Measurements from ENCODE around the gene C1R.

- TF ChIP-seq TEAD4 (IDR thresholded peaks at IDR 0.05; ENCODE audit: borderline replicate concordance, insufficient read depth) (no peak), SIN3A (IDR thresholded peaks at IDR 0.05; ENCODE audit: borderline replicate concordance, low read depth, low read length) (no peak), MXI1 (IDR thresholded peaks at IDR 0.05; ENCODE audit: low read depth, low read length) (no peak), SMC3 (IDR thresholded peaks at IDR 0.05; ENCODE audit: low read depth, low read length) (no peak), TAF1 (IDR thresholded peaks at IDR 0.05; ENCODE audit: borderline replicate concordance, low read depth, low read length) (no peak)
- TF ChIP-seq, protein P1, sequence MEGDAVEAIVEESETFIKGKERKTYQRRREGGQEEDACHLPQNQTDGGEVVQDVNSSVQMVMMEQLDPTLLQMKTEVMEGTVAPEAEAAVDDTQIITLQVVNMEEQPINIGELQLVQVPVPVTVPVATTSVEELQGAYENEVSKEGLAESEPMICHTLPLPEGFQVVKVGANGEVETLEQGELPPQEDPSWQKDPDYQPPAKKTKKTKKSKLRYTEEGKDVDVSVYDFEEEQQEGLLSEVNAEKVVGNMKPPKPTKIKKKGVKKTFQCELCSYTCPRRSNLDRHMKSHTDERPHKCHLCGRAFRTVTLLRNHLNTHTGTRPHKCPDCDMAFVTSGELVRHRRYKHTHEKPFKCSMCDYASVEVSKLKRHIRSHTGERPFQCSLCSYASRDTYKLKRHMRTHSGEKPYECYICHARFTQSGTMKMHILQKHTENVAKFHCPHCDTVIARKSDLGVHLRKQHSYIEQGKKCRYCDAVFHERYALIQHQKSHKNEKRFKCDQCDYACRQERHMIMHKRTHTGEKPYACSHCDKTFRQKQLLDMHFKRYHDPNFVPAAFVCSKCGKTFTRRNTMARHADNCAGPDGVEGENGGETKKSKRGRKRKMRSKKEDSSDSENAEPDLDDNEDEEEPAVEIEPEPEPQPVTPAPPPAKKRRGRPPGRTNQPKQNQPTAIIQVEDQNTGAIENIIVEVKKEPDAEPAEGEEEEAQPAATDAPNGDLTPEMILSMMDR (IDR thresholded peaks at IDR 0.05), result no peak
Observed at GRCh38 chr12:7099290-7099996, 7.2 kb upstream of the C1R start.

All from SK-N-SH (cell line).